Neural cell (in vitro differentiated cells): Measurements from ENCODE around the gene PODXL2. TPM values are rescaled to one million over a fixed set of nuclear protein-coding genes. Genes with fewer than 3 reads are reported as not detected.
"Not testable (repeated sequence)": the region's sequence is repeated elsewhere in the genome, so short reads cannot be mapped to it uniquely, and the experiment has no call there.

ENCODE experiments used
- H2AFZ ChIP-seq: fragments of 200-600, 300-800 bp; sonication (generic), shearing (Covaris generic); 2 replicates; pipeline ENCODE4 v1.6.0; 2014; ENCODE audit warnings: low read depth, mild to moderate bottlenecking, antibody characterized with exemption, low read length, moderate library complexity
- H3F3A ChIP-seq: fragments of 200-600 bp; shearing (Covaris generic); 2 replicates; pipeline ENCODE4 v1.6.1; 2016; ENCODE audit warnings: mild to moderate bottlenecking, moderate library complexity, mixed read lengths, antibody characterized with exemption, low read length; ENCODE audit not compliant: insufficient read depth, poor library complexity, severe bottlenecking
- H3K27ac ChIP-seq: fragments of 200-600, 300-800 bp; sonication (generic), shearing (Covaris generic); 2 replicates; pipeline ENCODE4 v1.5.1; 2014; ENCODE audit warnings: mild to moderate bottlenecking, low read length, moderate library complexity
- H3K27me3 ChIP-seq: fragments of 300-800, 200-600 bp; sonication (generic), shearing (Covaris generic); 2 replicates; pipeline ENCODE4 v1.6.0; 2014; ENCODE audit warnings: mild to moderate bottlenecking, low read depth, low read length, moderate library complexity; ENCODE audit not compliant: insufficient read depth
- H3K36me3 ChIP-seq: fragments of 300-800, 200-600 bp; sonication (generic), shearing (Covaris generic); 2 replicates; pipeline ENCODE4 v1.5.1; 2014; ENCODE audit warnings: mild to moderate bottlenecking, antibody characterized with exemption, low read length, moderate library complexity; ENCODE audit not compliant: insufficient read depth
- H3K4me2 ChIP-seq: fragments of 300-800, 200-600 bp; sonication (generic), shearing (Covaris generic); 2 replicates; pipeline ENCODE4 v1.6.0; 2014; ENCODE audit warnings: mild to moderate bottlenecking, low read length
- H3K4me3 ChIP-seq: fragments of 300-800, 200-600 bp; sonication (generic), shearing (Covaris generic); 2 replicates; pipeline ENCODE4 v1.5.1; 2014; ENCODE audit warnings: mild to moderate bottlenecking, low read length, moderate library complexity
- H3K79me2 ChIP-seq: fragments of 200-600 bp; shearing (Covaris generic); replicated peaks from 2 replicates; pipeline ENCODE4 v1.6.0; 2014; ENCODE audit warnings: mild to moderate bottlenecking, low read length, moderate library complexity; ENCODE audit not compliant: insufficient read depth
- H3K9ac ChIP-seq: fragments of 300-800, 200-600 bp; sonication (generic), shearing (Covaris generic); 2 replicates; pipeline ENCODE4 v1.6.1; 2016; ENCODE audit warnings: mild to moderate bottlenecking, low read length, mixed read lengths
- H3K9me2 ChIP-seq: fragments of 200-600 bp; shearing (Covaris generic); 2 replicates; pipeline ENCODE4 v1.6.1; 2016; ENCODE audit warnings: mild to moderate bottlenecking, low read length, mixed read lengths; ENCODE audit not compliant: insufficient read depth
- H3K9me3 ChIP-seq: fragments of 200-600, 300-800 bp; sonication (generic), shearing (Covaris generic); 2 replicates; pipeline ENCODE4 v1.6.1; 2016; ENCODE audit warnings: mild to moderate bottlenecking, mixed run types, low read length, moderate library complexity, mixed read lengths
- H4K20me1 ChIP-seq: fragments of 200-600 bp; shearing (Covaris generic); 2 replicates; pipeline ENCODE4 v1.6.1; 2016; ENCODE audit warnings: mild to moderate bottlenecking, mixed run types; ENCODE audit not compliant: insufficient read depth
- CTCF ChIP-seq: fragments of 450-650 bp; IDR thresholded peaks from 2 replicates; pipeline ENCODE4 v1.5.1; 2014; ENCODE audit warnings: antibody characterized with exemption, mild to moderate bottlenecking, moderate library complexity; ENCODE audit not compliant: poor library complexity, severe bottlenecking
- EP300 ChIP-seq: fragments of 450-650 bp; conservative IDR thresholded peaks from 2 replicates; pipeline ENCODE4 v1.6.1; 2014; ENCODE audit warnings: antibody characterized with exemption, mild to moderate bottlenecking, moderate library complexity; ENCODE audit not compliant: poor library complexity, severe bottlenecking
- EZH2 ChIP-seq: fragments of 200-600, 300-800 bp; shearing (Covaris generic), sonication (generic); IDR thresholded peaks from 2 replicates; pipeline ENCODE4 v1.6.1; 2014; ENCODE audit warnings: antibody characterized with exemption, low read length, borderline replicate concordance, mild to moderate bottlenecking; ENCODE audit not compliant: insufficient read depth, poor library complexity, severe bottlenecking
- MXI1 ChIP-seq: fragments of 450-650 bp; conservative IDR thresholded peaks from 2 replicates; pipeline ENCODE4 v1.6.1; 2014; ENCODE audit warnings: antibody characterized with exemption, mild to moderate bottlenecking; ENCODE audit not compliant: poor library complexity, severe bottlenecking
- POLR2AphosphoS5 ChIP-seq: IDR thresholded peaks from 2 replicates; pipeline ENCODE4 v1.6.1; 2012
- RAD21 ChIP-seq: fragments of 450-650 bp; conservative IDR thresholded peaks from 2 replicates; pipeline ENCODE4 v1.6.1; 2014; ENCODE audit warnings: antibody characterized with exemption, mild to moderate bottlenecking, moderate library complexity
- SMC3 ChIP-seq: fragments of 450-650 bp; conservative IDR thresholded peaks from 2 replicates; pipeline ENCODE4 v1.6.1; 2014; ENCODE audit warnings: antibody characterized with exemption, mild to moderate bottlenecking, moderate library complexity; ENCODE audit not compliant: poor library complexity
- TAF1 ChIP-seq: IDR thresholded peaks from 2 replicates; pipeline ENCODE4 v1.6.1; 2012; ENCODE audit warnings: low read depth
- polyA plus RNA-seq: library from polyadenylated mRNA; depleted of rRNA; stranded (reverse); fragments of >200 nt; gene quantifications from 2 replicates; pipeline ENCODE4 v1.2.3, GENCODE V29; 2014
- TF ChIP-seq, protein P1 (sequence below): IDR thresholded peaks from 2 replicates; pipeline ENCODE4 v1.6.1; 2012; ENCODE audit warnings: borderline replicate concordance

The PODXL2 gene
- polyA plus RNA-seq, 1 donor from 2014 or later: 266 TPM

GRCh38 chr3:127604546-127605165 is 24.3 kb upstream of the PODXL2 start:
- Histone ChIP-seq H3K4me2 (no peak overlapping the region), H3F3A (no peaks in the 10 kb centered on the region), H4K20me1 (no peaks in the 10 kb centered on the region), H3K36me3 (no peaks in the 10 kb centered on the region), H3K9me3 (no peaks in the 10 kb centered on the region), H3K4me3 (no peak overlapping the region), H3K79me2 (peaks cover 10% of the 10 kb centered on the region), H3K27ac (no peak overlapping the region), H3K9me2 (no peaks in the 10 kb centered on the region), H2AFZ (no peak overlapping the region), H3K27me3 (no peaks in the 10 kb centered on the region), H3K9ac (no peak overlapping the region)
- TF ChIP-seq EZH2: no peak
- no peak for TF ChIP-seq TAF1
- no peak for TF ChIP-seq MXI1
- no peak for TF ChIP-seq RAD21
- TF ChIP-seq, protein P1, sequence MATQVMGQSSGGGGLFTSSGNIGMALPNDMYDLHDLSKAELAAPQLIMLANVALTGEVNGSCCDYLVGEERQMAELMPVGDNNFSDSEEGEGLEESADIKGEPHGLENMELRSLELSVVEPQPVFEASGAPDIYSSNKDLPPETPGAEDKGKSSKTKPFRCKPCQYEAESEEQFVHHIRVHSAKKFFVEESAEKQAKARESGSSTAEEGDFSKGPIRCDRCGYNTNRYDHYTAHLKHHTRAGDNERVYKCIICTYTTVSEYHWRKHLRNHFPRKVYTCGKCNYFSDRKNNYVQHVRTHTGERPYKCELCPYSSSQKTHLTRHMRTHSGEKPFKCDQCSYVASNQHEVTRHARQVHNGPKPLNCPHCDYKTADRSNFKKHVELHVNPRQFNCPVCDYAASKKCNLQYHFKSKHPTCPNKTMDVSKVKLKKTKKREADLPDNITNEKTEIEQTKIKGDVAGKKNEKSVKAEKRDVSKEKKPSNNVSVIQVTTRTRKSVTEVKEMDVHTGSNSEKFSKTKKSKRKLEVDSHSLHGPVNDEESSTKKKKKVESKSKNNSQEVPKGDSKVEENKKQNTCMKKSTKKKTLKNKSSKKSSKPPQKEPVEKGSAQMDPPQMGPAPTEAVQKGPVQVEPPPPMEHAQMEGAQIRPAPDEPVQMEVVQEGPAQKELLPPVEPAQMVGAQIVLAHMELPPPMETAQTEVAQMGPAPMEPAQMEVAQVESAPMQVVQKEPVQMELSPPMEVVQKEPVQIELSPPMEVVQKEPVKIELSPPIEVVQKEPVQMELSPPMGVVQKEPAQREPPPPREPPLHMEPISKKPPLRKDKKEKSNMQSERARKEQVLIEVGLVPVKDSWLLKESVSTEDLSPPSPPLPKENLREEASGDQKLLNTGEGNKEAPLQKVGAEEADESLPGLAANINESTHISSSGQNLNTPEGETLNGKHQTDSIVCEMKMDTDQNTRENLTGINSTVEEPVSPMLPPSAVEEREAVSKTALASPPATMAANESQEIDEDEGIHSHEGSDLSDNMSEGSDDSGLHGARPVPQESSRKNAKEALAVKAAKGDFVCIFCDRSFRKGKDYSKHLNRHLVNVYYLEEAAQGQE: no peak
- no peak for TF ChIP-seq CTCF
- TF ChIP-seq EP300: no peak

DNA sequence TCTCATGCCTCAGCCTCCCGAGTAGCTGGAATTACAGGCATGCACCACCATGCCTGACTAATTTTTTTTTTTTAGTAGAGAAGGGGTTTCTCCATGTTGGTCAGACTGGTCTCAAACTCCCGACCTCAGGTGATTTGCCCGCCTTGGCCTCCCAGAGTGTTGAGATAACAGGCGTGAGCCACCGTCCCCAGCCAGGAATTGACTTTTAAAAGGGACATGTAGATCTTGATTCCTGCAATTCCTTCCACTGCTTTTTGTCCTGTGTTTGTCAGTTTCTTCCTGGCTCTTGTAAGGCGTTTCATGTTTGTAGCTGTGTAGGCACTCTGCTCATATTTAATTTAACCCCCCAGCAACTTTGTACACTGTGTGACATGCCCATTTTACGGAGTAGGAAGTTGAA is 23.4 kb upstream of the PODXL2 start:
- not testable (repeated sequence) for H2AFZ ChIP-seq, H3K4me2 ChIP-seq, H4K20me1 ChIP-seq, H3K4me3 ChIP-seq, H3K79me2 ChIP-seq, H3K27me3 ChIP-seq, H3F3A ChIP-seq, H3K9me3 ChIP-seq, H3K27ac ChIP-seq, H3K36me3 ChIP-seq, H3K9ac ChIP-seq, H3K9me2 ChIP-seq

DNA sequence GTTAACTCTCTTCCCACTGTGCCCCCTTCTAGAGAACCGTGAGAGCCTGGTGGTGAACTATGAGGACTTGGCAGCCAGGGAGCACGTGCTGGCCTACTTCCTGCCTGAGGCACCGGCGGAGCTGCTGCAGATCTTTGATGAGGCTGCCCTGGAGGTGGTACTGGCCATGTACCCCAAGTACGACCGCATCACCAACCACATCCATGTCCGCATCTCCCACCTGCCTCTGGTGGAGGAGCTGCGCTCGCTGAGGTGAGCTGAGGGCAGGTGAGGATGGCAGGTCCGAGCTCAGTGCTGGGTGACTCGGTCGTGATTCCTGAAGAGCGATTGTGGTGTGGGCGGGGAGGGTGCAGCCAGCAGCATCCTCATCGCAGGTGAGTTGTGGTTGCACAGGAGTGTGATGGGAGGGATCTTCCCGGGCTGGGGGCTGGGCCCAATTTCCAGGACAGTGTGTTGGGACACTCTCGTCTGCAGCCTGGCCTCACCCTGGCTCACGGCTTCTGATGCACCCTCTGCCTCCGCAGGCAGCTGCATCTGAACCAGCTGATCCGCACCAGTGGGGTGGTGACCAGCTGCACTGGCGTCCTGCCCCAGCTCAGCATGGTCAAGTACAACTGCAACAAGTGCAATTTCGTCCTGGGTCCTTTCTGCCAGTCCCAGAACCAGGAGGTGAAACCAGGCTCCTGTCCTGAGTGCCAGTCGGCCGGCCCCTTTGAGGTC is 22.7 kb upstream of the PODXL2 start:
- H3K79me2 ChIP-seq: no peaks in the 10 kb centered on the region
- no peaks in the 10 kb centered on the region for H3K36me3 ChIP-seq
- H2AFZ ChIP-seq: no peak overlapping the region
- no peaks in the 10 kb centered on the region for H3K9me2 ChIP-seq
- no peak overlapping the region for H3K4me3 ChIP-seq
- H3K9me3 ChIP-seq: no peaks in the 10 kb centered on the region
- no peak overlapping the region for H3K4me2 ChIP-seq
- TF ChIP-seq EZH2: no peak
- no peak for TF ChIP-seq TAF1
- TF ChIP-seq RAD21: no peak
- TF ChIP-seq POLR2AphosphoS5: no peak
- TF ChIP-seq CTCF: no peak
- TF ChIP-seq, protein P1: no peak
- no peak for TF ChIP-seq SMC3
- no peak for TF ChIP-seq MXI1
- no peak for TF ChIP-seq EP300
- no peaks in the 10 kb centered on the region for H3K27me3 ChIP-seq
- H3F3A ChIP-seq: no peaks in the 10 kb centered on the region
- no peak overlapping the region for H3K9ac ChIP-seq
- H3K27ac ChIP-seq: no peak overlapping the region
- no peaks in the 10 kb centered on the region for H4K20me1 ChIP-seq
